SHP77 (cell line): ENCODE results near the gene SIRT7.

Experiments used
- DNase-seq, 2 experiments: peaks; one replicate each; lab custom pipeline; 2025; lab: John Stamatoyannopoulos, UW

The SIRT7 gene

DNA sequence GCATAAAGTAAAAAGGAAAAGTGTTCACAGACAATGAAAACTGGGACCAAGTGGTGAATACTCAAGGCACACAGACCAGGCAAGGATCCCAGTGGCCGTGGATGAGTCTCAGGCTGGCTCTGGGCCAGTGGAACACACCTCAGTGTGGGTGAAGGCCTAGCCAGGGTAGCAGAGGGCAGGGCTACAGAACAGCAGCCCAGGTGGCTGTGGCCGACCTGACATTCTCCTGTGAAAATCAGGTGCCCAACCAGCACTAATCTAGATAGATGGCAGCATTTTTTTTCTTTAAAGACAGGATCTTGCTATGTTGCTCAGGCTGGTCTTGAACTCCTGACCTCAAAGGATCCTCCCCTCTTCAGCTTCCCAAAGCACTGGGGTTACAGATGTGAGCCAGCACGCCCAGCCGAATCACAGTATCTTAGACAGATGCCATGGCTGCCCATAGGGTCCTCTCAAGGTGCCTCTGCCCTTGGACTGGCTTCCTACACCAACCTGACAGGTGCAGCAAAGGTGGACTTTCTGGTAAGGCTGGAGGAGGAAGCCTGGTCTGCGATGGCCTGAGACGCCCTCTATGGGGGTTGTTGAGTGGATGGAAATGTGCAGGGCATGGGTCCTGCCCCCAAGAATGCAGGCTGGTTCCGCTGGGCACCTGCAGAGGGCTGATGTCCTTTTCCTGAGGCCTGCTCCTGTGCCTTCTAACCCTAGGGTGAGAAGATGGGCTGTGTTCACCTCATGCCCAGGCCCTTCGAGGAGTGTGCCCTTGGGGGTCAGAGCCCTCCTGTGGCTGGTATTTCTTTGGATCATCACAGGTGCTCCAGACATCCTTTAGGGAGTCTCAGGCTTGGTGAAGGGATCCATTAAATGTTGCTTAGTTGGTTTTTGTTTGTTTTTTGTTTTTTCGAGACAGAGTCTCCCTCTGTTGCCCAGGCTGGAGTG lies 53.9 kb downstream of the SIRT7 start:
- DNase-seq: no peak

DNA sequence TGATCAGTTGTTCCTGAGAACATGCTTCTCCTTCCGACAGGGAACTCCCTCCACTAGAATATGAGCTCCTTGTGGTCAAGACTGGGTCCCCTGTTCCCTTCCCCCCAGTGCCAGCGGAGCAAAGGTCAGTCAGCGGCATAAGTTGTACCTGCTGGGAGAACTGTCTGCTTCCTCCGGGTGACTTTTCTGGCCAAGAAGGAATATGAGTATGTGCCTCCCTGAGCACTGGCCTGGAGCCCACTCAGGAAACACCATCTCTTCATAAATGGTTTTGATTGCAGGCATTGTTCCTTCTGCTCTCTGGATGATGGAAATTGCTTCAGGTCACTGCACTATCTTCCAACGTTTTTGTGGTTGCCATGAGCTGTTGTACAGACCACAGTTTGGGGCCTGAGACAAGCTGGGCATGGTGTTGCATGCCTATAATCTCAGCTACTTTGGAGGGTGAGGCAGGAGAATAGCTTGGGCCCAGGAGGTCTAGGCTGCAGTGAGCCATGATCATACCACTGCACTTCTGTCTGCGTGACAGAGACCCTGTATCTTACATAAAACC lies 54.8 kb downstream of the SIRT7 start:
- DNase-seq: no peak
